Peyer's patch (tissue), 4 donors: Measurements from ENCODE around the gene WTIP. TPM values are rescaled to one million over a fixed set of nuclear protein-coding genes. Genes with fewer than 3 reads are reported as not detected.

ENCODE experiments used
- DNase-seq, 3 donors: peaks; one replicate each; pipeline ENCODE4 v3.0.0-alpha.2; 2017 to 2019
- H3K27ac ChIP-seq, 4 donors: fragments of 200-600 bp; sonication (generic); one replicate each; pipeline ENCODE4 v1.5.1; 2016 to 2019
- H3K27me3 ChIP-seq, 2 donors: fragments of 200-600 bp; sonication (generic); one replicate each; pipeline ENCODE4 v1.5.1; 2019
- H3K36me3 ChIP-seq, 3 donors: fragments of 200-600 bp; sonication (generic); one replicate each; pipeline ENCODE4 v1.5.1; 2016 to 2019
- H3K4me1 ChIP-seq, 4 donors: fragments of 200-600 bp; sonication (generic); one replicate each; pipeline ENCODE4 v1.5.1; 2016 to 2019
- H3K4me3 ChIP-seq, 4 donors: fragments of 200-600 bp; sonication (generic); 1 replicate in 3 of 4; 2 replicates in 1 of 4; pipeline ENCODE4 v1.5.1; 2016 to 2019; ENCODE audit warnings: mild to moderate bottlenecking in 1 of 4
- H3K9me3 ChIP-seq, 4 donors: fragments of 200-600 bp; sonication (generic); one replicate each; pipeline ENCODE4 v1.5.1; 2016 to 2019; ENCODE audit warnings: mild to moderate bottlenecking in 1 of 4
- CTCF ChIP-seq, 6 experiments: fragments of 450-650 bp in 4 of 6; fragments of 200-600 bp in 2 of 6; sonication (generic) in 1 of 6; IDR thresholded peaks; one replicate each; pipeline ENCODE4 v1.5.1; 2017 to 2019; ENCODE audit warnings: antibody characterized with exemption in 6 of 6, mild to moderate bottlenecking in 3 of 6, moderate library complexity in 1 of 6
- POLR2A ChIP-seq, 2 donors: fragments of 450-650 bp; IDR thresholded peaks; one replicate each; pipeline ENCODE4 v1.5.1; 2017; ENCODE audit warnings: antibody characterized with exemption in 2 of 2, mild to moderate bottlenecking in 2 of 2, moderate library complexity in 2 of 2
- total RNA-seq, 4 donors: library from RNA; depleted of rRNA; stranded (reverse); fragments of >200 nt; gene quantifications; one replicate each; pipeline ENCODE4 v1.1.0, GENCODE V29; 2016

The WTIP gene
- total RNA-seq, 4 donors from 2014 or later: 1.2 to 18.2 (median 4.7) TPM

GRCh38 chr19:34540811-34541557 lies 59.4 kb downstream of the WTIP start:
- Histone ChIP-seq H3K4me3 (no peak overlapping the region), H3K27ac (no peak overlapping the region), H3K9me3 (peaks cover 0 to 4% (median 0%) of the 10 kb centered on the region in 4 donors), H3K36me3 (no peaks in the 10 kb centered on the region), H3K27me3 (no peaks in the 10 kb centered on the region), H3K4me1 (no peaks in the 10 kb centered on the region)
- no peak for TF ChIP-seq POLR2A (IDR thresholded peaks at IDR 0.05)
- no peak for TF ChIP-seq CTCF (IDR thresholded peaks at IDR 0.05)
- DNase-seq: no peak

GRCh38 chr19:34549833-34550232 lies 68.3 kb downstream of the WTIP start:
- H3K9me3 ChIP-seq: peaks cover 0 to 6% (median 0%) of the 10 kb centered on the region in 4 donors
- H3K4me3 ChIP-seq: no peak overlapping the region
- H3K4me1 ChIP-seq: no peaks in the 10 kb centered on the region
- TF ChIP-seq CTCF (IDR thresholded peaks at IDR 0.05) (no peak), POLR2A (IDR thresholded peaks at IDR 0.05) (no peak)
- H3K27me3 ChIP-seq: no peaks in the 10 kb centered on the region
- H3K36me3 ChIP-seq: no peaks in the 10 kb centered on the region
- H3K27ac ChIP-seq: no peak overlapping the region
- DNase-seq: no peak

DNA sequence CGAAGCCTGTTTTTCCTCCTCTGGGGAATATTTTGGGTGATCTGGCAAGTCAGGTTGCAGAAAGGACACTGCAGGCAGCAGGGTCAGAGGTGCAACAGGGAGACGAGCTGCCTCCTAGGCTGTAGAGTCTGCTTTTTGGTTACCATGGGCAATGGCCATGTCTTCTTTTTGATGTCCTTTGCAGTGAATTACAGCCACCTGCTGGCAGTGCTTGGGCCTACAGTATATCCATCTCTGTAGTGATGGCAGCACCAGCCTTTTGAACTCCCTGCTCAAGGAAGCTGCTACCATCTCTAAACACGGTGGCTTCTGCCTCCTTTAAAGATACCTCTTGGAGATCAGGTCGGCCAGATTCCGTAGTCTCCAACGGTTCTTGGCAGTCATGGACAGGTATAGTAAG lies 73.9 kb downstream of the WTIP start:
- H3K27me3 ChIP-seq: no peaks in the 10 kb centered on the region
- H3K36me3 ChIP-seq: no peaks in the 10 kb centered on the region
- H3K27ac ChIP-seq: no peak overlapping the region
- TF ChIP-seq CTCF (IDR thresholded peaks at IDR 0.05) (no peak), POLR2A (IDR thresholded peaks at IDR 0.05) (no peak)
- DNase-seq: no peak
- H3K4me3 ChIP-seq: no peak overlapping the region
- H3K9me3 ChIP-seq: peaks cover 0 to 6% (median 0%) of the 10 kb centered on the region in 4 donors
- H3K4me1 ChIP-seq: no peaks in the 10 kb centered on the region

DNA sequence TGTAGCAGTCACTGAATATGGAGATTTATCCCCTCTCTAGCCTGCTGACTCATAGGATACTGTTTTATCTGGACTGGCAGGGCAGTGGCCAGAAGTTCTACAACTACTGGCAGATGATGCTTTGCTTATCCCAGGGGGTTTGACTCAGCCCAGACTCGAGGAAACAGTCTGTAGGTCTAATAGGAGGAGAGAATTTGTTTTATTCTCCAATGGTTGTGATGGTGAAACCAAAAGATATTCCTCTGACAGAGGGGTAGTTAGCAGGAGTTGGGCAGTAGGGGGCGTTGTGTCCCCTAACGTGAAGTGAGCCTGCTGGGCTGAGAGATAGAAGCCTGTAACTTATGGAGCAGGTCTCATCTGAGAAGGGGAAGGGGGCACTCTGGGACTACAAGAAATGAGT lies 74.9 kb downstream of the WTIP start:
- H3K4me3 ChIP-seq: no peak overlapping the region
- no peak for TF ChIP-seq POLR2A (IDR thresholded peaks at IDR 0.05)
- peak in 3 of 6 experiments; percentile 6 to 22 (median 20) for TF ChIP-seq CTCF (IDR thresholded peaks at IDR 0.05)
- H3K4me1 ChIP-seq: no peaks in the 10 kb centered on the region
- no peaks in the 10 kb centered on the region for H3K27me3 ChIP-seq
- no peak overlapping the region for H3K27ac ChIP-seq
- no peak for DNase-seq
- H3K36me3 ChIP-seq: no peaks in the 10 kb centered on the region
- H3K9me3 ChIP-seq: no peaks in the 10 kb centered on the region

GRCh38 chr19:34559045-34559444 lies 77.5 kb downstream of the WTIP start:
- TF ChIP-seq POLR2A (IDR thresholded peaks at IDR 0.05): no peak
- TF ChIP-seq CTCF (IDR thresholded peaks at IDR 0.05): no peak
- H3K36me3 ChIP-seq: no peaks in the 10 kb centered on the region
- H3K9me3 ChIP-seq: no peaks in the 10 kb centered on the region
- H3K4me3 ChIP-seq: no peak overlapping the region
- no peaks in the 10 kb centered on the region for H3K27me3 ChIP-seq
- DNase-seq: no peak
- H3K4me1 ChIP-seq: no peaks in the 10 kb centered on the region
- H3K27ac ChIP-seq: no peak overlapping the region
